Fibroblast of the conjunctiva (primary cell): ENCODE measurements around the gene ATN1.
A peak's percentile ranks its signal among the peaks of the same experiment; 100 is the strongest.
"Not testable (repeated sequence)": the region's sequence is repeated elsewhere in the genome, so short reads cannot be mapped to it uniquely, and the experiment has no call there.

ENCODE experiments used
- DNase-seq: peaks from one replicate; pipeline ENCODE4 v3.0.0-alpha.2; 2010; ENCODE audit warnings: low read depth

Gene ATN1, protein sequence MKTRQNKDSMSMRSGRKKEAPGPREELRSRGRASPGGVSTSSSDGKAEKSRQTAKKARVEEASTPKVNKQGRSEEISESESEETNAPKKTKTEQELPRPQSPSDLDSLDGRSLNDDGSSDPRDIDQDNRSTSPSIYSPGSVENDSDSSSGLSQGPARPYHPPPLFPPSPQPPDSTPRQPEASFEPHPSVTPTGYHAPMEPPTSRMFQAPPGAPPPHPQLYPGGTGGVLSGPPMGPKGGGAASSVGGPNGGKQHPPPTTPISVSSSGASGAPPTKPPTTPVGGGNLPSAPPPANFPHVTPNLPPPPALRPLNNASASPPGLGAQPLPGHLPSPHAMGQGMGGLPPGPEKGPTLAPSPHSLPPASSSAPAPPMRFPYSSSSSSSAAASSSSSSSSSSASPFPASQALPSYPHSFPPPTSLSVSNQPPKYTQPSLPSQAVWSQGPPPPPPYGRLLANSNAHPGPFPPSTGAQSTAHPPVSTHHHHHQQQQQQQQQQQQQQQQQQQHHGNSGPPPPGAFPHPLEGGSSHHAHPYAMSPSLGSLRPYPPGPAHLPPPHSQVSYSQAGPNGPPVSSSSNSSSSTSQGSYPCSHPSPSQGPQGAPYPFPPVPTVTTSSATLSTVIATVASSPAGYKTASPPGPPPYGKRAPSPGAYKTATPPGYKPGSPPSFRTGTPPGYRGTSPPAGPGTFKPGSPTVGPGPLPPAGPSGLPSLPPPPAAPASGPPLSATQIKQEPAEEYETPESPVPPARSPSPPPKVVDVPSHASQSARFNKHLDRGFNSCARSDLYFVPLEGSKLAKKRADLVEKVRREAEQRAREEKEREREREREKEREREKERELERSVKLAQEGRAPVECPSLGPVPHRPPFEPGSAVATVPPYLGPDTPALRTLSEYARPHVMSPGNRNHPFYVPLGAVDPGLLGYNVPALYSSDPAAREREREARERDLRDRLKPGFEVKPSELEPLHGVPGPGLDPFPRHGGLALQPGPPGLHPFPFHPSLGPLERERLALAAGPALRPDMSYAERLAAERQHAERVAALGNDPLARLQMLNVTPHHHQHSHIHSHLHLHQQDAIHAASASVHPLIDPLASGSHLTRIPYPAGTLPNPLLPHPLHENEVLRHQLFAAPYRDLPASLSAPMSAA (N-terminal part only)

DNA sequence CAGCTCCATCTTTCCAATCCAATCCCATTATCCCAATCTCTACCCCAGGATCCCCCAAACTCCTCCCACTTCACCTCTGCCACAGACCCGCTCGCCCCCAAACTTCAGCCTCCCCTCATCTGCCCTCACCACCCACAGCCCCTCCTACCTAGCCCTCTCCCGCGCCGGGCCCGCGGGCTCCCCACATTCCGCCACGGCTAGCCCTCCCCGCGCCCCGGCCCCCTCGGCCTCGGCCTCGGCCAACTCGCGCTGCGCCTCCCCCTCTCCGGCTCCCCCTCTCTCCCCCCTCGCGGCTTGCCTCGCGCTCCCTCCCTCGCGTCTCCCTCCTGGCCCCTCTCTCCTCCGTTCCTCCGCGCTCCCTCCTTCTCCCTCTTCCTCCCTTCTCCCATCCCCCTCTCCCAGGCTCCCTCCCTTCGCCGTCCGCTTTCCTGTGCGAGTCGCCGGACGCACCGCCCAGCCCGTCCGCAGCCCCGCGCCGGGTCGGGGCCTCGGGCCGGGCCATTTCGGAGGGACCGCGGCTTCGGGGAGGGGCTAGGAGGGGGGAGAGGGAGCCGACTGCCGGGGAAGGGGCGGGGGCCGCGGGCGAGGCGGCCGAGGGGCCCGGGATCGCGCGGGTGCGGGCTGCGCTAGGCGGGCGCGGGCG is at the start of gene ATN1:
TSS of gene ATN1 (plus strand) at position 581 of the 643 bp plus-strand sequence. CDS start 6,043 bp downstream, outside the sequence.
- peak; percentile 70 for DNase-seq

DNA sequence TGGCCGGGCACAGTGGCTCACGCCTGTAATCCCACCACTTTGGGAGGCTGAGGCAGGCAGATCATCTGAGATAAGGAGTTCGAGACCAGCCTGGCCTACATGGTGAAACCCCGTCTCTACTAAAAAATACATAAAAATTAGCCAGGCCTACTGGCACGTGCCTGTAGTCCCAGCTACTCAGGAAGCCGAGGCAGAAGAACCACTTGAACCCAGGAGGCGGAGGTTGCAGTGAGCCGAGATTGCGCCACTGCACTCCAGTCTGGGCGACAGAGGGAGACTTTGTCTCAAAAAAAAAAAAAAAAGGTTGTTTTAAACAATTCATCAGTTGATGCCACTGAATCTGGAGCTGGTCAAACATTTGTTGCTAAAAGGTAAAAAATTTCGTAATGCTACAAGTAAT is 47.9 kb upstream of the ATN1 start:
- DNase-seq = not testable (repeated sequence)

DNA sequence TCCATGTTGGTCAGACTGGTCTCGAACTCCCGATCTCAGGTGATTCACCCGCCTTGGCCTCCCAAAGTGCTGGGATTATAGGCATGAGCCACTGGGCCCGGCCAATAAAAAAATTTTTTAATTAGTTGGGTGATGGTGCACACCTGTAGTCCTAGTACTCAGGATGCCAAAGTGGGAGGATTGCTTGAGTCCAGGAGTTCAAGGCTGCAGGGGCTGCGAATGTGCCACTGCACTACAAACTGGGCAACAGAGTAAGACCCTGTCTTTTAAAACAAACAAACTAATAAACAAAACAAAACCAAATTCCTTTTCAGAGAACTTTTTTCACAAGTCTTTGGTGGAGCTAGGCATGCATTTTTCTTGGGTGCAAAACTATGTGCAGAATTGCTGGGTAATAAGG is 44.5 kb upstream of the ATN1 start:
- no peak for DNase-seq

DNA sequence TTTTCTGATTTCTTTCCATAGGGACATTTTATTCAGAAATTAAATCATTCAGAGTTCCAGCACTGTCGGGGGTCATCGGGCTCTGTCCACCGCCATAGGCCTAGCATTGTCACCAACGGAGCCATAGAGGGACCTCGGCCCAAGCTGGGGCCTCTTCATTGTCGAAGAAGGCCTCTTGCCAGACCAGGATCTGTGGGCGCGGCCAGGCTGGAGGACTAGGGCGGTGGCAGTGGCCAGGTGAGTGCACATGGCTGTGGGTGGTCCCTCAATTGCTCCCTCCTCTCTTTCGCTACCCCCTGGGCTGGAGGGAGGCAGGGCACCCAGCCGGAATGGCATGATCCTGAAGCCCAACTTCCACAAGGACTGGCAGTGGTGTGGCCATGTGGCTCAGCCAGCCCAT is 44.1 kb upstream of the ATN1 start:
- no peak for DNase-seq

DNA sequence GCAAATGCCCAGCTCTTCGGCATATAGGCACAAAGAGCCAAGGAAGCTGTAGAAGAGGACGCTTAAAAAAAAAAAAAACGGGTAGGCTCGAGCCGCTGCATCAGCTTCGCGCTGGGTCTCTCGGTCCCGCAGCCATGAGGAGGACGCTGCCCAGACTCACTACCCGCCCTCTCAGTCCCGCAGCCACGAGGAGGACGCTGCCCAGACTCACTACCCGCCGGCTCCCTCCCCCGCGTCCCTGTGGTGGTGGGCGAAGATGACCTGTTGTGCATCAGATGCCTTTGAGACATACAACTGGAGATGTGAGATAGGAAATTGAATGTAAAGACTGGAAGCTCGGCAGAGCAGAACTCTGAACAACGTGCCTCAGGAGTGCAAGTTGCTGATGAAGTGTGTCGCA is 43.2 kb upstream of the ATN1 start:
- DNase-seq = no peak

DNA sequence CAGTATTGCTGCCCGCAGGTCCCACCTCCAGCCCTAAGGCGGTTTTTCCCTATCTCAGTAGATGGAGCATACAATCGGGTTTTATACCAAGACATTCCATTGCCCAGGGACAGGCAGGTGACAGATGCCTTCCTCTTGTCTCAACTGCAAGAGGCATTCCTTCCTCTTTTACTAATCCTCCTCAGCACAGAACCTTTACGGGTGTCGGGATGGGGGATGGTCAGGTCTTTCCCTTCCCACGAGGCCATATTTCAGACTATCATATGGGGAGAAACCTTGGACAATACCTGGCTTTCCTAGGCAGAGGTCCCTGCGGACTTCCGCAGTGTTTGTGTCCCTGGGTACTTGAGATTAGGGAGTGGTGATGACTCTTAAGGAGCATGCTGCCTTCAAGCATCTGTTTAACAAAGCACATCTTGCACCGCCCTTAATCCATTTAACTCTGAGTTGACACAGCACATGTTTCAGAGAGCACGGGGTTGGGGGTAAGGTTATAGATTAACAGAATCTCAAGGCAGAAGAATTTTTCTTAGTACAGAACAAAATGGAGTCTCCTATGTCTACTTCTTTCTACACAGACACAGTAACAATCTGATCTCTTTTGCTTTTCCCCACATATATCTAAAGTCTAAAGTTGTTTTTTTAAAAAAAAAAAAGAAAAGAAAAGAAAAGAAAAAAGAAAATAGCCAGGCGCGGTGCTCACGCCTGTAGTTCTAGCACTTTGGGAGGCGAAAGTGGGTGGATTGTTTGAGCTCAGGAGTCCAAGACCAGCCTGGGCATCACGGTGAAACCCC is 41.4 kb upstream of the ATN1 start:
- DNase-seq = not testable (repeated sequence)

DNA sequence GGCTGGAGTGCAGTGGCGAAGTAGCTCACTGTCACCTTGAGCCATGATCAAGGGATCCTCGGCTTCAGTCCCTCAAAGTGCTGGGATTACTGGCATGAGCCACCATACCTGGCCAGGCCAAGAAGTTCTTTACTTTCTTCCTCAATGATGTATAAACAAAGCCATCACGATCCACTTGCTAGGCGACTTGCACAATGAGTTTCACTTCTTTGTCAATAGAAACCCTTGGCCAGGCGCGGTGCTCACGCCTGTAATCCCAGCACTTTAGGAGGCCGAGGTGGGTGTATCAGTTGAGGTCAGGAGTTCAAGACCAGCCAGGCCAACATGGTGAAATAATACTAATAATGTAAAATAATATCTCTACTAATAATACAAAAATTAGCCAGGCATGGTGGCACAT is 40.3 kb upstream of the ATN1 start:
- no peak for DNase-seq

DNA sequence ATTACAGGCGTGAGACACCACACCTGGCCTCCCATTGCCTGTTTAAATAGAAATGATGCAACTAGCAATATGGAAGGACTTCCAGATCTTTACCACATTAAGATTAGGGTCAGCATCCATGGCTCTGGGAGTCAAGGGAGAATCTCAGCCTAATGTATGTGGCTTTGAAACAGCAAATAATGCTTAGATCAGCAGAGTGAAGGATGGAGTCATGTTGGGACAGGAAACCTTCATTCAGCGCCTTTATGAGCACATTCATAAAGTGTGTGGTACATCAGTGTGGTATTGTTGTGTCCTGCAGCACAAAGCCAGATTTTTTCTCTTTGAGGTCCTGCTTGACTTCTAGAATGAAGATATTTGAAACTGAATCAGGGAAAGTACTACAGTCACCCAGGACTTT is 39.4 kb upstream of the ATN1 start:
- no peak for DNase-seq

DNA sequence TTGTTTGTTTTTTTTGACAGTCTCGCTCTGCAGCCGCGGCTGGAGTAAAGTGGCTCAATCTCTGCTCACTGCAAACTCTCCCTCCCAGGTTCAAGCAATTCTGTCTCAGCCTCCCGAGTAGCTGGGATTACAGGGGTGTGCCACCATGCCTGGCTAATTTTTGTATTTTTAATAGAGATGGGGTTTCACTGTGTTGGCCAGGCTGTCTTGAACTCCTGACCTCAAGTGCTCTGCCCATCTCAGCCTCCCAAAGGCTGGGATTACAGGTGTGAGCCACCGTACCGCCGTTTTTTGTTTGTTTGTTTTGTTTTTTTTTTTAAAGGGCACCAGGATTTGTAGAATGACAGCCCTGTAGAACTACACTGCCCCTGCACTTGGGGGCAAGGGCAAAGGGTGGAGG is 39.0 kb upstream of the ATN1 start:
- DNase-seq = not testable (repeated sequence)

DNA sequence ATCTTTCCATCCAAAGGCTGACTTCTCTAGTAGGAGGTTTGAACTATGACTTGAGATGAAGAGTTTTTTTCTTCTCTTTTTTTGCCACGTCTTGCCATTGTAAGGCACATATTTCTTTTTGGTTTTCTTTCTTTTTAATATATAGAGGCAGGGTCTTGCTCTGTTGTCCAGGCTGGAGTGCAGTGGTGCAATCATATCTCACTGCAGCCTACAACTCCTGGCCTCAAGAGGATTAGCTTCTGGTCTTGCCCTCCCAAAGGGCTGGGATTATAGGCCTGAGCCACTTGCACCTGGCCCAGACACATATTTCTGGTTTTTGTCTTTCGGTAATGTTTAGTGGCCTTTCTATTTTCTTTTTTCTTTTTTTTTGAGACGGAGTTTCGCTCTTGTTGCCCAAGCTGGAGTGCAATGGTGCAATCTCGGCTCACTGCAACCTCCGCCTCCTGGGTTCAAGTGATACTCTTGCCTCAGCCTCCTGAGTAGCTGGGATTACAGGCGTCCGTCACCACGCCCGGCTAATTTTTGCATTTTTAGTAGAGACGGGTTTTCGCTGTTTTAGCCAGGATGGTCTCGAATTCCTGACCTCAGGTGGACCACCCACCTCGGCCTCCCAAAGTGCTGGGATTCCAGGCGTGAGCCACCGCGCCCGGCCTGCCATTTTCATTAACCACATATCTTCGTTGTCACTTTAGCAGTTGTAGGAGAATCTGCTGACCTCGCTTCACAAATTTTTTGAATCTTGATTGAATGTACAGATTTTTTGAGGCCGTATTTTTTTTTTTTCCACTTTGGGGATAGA is 37.8 kb upstream of the ATN1 start:
- DNase-seq = not testable (repeated sequence)

DNA sequence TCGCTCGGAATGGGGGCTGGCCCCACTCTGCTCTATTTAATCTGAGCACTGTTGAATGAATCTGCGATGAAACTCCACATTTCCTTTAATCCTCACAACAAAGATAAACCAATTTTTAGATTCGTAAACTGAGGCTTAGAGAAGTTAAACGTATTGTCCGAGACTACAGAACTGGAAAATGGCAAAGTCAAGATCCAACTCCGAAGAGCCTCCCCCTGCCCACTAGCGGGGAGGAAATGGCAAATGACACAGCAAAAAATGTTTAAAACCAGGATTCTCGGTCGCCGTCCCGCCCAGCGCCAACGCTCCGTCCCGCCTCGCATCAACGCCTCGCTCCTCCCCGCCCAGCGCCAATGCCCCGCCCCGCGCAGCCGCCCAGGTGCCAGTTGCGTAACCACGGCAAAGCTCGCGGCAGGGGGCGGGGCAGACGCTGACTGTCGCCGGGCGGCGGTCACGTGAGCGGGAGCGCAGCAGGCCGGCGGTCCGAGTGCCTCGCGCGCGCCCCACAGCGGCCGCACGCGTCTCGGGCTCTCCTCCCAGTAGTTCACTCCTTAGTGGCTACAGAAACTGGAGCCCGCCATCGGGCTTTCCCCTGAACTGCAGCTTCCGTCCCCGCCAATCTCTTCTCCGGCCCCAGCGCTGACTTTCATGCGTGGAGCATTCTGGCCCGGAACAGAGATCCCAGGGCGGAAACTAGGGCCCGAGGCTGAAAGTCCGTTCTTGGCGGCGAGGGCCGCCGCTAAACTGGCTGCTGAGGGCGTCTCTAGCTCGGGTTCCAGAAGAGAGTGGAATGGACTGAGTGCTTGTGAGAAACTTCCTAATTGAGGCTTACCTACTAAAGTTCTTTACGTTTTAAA is 36.7 kb upstream of the ATN1 start:
- DNase-seq = peak; percentile 94

DNA sequence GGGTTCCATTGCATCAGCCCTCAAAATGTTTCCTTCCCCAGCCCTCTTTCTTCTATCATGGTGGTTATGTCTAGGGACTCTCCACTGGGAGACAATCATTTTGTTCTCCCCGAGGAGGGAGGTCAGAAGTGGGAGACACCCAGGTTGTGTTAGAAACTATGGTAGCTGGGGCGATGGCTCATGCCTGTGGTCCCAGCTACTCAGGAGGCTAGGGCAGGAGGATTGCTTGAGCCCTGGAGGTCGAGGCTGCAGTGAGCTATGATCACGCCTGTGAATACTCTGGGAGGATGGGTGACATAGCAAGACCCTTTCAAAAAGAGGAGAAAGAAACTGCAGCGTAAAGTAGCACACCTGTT is 36.1 kb upstream of the ATN1 start:
- DNase-seq = no peak

DNA sequence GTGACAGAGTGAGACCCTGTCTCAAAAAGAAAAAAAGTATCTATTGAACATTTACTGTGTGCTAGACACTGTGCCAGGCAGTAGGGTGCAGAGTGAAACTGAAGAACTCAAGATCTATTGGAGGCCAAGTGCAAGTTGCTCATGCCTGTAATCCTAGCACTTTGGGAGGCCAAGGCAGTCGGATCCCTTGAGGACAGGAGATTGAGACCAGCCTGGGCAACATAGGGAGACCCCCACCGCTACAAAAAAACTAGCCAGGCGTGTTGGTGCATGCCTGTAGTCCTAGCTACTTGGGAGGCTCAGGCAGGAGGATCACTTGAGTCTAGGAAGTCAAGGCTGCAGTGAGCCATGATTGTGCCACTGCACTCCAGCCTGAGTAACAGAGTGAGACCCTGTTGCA is 35.1 kb upstream of the ATN1 start:
- not testable (repeated sequence) for DNase-seq

DNA sequence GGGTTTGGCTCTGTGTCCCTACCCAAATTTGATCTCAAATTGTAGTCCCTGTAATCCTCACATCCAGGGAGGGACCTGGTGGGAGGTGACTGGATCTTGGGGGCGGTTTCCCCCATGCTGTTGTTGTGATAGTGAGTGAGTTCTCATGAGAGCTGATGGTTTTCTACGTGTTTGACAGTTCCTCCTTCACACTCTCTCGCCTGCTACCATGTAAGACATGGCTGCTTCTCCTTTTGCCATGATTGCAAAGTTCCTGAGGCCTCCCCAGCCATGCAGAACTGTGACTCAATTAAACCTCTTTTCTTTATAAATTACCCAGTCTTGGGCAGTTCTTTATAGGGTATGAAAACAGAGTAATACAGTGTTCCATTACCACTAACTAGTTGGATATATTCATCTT is 33.4 kb upstream of the ATN1 start:
- no peak for DNase-seq

DNA sequence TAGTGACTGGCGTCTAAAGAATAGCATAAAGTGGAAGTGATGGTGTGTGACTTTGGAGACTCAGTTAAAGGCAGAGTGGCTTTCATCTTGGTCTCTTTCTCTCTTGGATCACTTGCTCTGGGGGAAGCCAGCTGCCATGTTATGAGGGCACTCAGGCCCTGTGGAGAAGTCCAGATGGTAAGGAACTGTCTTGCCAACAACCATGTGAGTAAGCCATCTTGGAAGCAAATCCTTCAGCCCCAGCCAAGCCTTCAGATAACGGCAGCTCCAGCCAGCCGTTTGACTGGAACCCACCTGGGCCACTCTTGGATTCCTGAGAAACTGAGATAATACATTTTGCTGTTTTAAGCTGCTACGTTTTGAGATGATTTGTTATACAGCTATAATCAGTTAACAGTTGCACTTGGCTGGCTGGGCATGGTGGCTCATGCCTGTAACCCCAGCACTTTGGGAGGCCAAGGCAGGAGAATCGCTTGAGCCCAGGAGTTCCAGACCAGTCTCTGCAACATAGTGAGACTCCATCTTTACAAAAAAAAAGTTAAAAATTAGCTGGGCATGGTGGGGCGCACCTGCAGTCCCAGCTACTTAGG is 30.8 kb upstream of the ATN1 start:
- no peak for DNase-seq

DNA sequence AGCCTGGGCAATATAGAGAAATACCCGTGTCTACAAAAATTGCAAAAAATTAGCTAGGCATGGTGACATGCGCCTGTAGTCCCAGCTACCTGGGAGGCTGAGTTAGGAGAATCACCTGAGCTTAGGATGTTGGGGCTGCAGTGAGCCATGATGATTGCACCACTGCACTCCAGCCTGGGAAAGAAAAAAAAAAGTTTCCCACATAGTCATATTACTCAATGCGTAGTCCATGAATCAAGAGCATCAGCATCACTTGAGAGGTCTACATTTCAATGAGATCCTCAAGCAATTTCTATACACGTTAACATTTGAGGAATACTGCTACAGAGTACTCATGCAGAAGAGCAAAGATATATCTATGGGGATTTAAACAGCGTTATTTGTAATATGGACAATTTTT is 28.3 kb upstream of the ATN1 start:
- no peak for DNase-seq

DNA sequence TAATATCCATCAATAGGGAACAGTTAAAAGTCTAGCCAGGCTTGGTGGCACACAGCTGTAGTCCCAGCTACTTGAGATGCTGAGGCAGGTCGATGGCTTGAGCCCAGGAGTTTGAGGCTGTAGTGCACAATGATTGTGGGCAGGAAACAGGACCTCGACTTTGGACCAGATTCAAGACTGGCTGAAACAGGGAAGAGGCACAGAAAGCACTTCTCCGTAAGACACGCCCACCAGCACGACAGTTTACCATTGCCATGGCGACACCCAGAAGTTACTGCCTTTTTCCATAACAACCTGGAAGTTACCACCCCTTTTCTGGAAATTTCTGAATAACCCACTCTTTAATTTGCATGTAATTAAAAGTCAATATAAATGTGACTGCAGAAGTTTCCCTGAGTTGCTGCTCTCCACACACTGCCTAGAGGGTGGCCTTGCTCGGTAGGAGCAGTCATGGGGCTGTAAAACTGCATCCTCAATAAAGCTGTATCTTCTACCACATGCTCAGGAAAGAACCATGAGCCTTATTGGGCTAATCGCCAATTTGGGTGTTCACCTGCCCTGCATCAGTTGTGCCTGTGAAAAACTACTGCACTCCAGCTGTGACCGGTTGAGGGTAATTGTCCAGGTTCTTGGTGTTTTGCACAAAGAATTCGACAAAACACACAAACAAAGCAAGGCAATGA is 27.8 kb upstream of the ATN1 start:
- no peak for DNase-seq

DNA sequence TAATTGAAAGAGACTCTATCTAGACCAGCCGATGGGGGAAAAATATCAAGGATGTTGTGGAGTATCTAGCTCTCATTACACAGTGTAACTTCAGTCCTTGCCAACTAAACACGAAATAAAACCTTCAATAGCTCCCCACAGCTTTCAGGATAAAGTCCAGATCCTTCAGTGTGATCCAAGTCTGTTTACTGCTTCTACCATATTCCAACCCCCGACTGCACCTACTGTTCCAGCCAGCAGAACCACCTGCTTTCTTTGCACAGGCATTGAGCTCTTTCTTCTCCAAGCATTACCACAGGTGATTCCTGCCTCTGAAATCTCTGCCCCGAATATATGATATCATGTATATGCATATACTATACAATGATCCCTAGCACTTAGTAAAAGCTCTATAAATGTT is 25.3 kb upstream of the ATN1 start:
- DNase-seq = no peak

DNA sequence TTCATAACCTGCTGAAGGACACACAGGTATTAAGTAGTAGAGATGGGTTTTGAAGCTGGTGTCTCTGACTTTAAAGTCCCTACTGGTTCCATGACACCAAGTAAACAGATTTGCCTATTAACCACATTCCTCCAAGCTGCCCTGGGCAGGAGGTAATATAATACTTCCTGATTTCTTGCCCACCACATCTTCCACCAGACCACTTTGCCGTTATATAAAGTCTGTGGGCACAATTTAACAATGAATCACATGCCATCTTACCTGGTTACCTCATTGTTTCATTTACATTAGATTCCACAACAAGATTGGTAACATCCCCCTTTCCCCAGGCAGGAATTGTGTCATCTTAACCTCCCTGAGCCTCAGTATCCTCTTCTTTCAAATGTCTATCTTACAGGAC is 24.0 kb upstream of the ATN1 start:
- no peak for DNase-seq
